ENCODE data around the gene AHI1. TPM values are rescaled to one million over a fixed set of nuclear protein-coding genes. Genes with fewer than 3 reads are reported as not detected.

Gene AHI1
- total and polyA plus RNA-seq, 8 donors = 10.6 to 24.8 (median 16.5) TPM

DNA sequence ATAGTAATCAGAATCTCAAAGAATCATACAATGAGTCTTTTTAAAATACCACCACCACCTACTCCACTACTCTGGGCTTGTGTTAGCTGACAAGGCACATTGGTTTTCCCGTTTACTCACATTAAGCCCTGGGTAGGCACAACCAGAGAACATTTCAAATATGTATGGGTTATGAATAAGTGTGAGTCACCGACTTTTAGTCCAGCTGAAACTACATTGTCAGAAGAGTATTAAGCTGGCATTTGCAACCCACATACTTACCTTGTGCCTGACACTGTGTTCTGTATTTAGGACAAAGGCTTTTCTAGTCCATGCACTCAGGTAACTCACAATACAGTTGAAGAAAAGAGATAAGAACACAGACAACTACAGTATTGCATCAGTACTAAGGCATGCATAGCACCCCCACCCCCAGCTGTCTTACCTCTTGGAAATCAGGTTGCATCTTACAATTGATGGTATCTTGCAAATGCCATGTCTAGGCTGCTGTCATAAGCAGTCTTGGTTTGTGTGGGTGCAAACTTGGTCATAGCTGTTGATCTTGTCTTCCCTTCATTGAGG is 40.3 kb upstream of the AHI1 start:
- Histone ChIP-seq H3K36me3 (no peaks in the 10 kb centered on the region), H3K9me3 (no peaks in the 10 kb centered on the region), H3K4me3 (no peak overlapping the region), H3K27ac (no peak overlapping the region), H3K4me1 (peaks cover 0 to 6% (median 0%) of the 10 kb centered on the region in 3 donors), H3K27me3 (no peaks in the 10 kb centered on the region)
- TF ChIP-seq, protein P1, sequence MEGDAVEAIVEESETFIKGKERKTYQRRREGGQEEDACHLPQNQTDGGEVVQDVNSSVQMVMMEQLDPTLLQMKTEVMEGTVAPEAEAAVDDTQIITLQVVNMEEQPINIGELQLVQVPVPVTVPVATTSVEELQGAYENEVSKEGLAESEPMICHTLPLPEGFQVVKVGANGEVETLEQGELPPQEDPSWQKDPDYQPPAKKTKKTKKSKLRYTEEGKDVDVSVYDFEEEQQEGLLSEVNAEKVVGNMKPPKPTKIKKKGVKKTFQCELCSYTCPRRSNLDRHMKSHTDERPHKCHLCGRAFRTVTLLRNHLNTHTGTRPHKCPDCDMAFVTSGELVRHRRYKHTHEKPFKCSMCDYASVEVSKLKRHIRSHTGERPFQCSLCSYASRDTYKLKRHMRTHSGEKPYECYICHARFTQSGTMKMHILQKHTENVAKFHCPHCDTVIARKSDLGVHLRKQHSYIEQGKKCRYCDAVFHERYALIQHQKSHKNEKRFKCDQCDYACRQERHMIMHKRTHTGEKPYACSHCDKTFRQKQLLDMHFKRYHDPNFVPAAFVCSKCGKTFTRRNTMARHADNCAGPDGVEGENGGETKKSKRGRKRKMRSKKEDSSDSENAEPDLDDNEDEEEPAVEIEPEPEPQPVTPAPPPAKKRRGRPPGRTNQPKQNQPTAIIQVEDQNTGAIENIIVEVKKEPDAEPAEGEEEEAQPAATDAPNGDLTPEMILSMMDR (IDR thresholded peaks at IDR 0.05) = no peak
- ATAC-seq (no peak), FAIRE-seq (no peak), DNase-seq (no peak)
- intact Hi-C loops (cut with DNase I) = loop anchor here in 2 of 3 donors (10.0 kb wide), 3 partner anchors 377 to 697 kb away; no protein-coding TSS in a partner anchor
- 73 to 75% methylated on average over 2 of the region's 2 CpGs for WGBS, 2 donors

DNA sequence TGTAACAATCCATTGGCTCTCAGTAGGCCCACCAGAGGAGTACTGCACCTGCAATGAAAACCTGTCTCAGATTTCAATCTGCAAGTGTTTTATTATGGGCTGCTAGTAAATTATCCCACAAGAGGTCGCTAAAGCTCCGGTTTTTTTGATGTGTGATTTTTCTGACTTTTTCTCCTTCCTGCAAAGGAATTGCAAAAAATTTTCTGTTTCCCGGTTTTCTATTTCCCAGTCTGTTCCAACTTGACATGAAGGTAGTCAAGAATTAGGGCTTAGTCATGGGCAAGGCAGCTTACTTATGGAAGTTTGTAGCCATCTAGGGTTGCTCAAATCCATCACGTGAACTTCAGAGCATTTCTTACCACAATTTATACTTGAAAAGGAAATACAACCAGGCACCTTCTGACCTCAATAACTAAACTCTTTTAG is 38.5 kb upstream of the AHI1 start:
- Histone ChIP-seq H3K4me3 (no peak overlapping the region), H3K9me3 (no peaks in the 10 kb centered on the region), H3K36me3 (no peaks in the 10 kb centered on the region), H3K27me3 (no peaks in the 10 kb centered on the region), H3K4me1 (peaks cover 0 to 6% (median 0%) of the 10 kb centered on the region in 3 donors), H3K27ac (no peak overlapping the region)
- TF ChIP-seq, protein P1 (IDR thresholded peaks at IDR 0.05) = peak; percentile 34 to 57 (median 45)
- peak in 1 of 6 donors; percentile 17 for DNase-seq
- ATAC-seq = peak; percentile 55 to 65 (median 60)
- intact Hi-C loops (cut with DNase I) = loop anchor here in 2 of 3 donors (10.0 kb wide), 3 partner anchors 379 to 699 kb away; no protein-coding TSS in a partner anchor
- 14 to 15% methylated on average over 4 of the region's 4 CpGs for WGBS, 2 donors
- no peak for FAIRE-seq

DNA sequence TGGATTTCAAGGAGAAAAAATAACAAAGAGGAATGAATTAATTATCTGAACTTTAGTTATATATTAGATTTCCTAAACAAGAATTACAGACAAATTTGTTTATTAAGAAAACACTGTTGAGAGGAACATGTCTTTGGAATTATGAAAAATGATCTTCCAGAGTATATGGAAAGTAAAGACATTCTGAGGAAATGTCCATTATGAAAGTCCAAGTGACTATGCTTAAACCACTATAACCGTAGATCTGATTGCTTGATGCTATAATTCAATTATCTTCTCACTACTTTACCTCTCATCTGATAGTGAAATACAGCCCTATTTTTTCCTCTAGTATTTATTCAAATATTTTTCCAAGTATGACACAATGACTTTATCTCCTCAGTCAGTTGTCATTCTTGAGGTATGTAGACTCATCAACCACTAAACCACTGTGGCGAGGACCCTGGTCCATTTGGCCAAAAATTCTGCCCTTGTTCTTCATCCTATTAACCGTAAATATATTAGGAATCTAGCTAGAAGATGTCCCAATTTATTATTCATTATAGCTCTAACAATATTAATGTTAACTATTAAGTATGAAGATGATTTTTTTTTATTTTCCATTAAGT is 37.3 kb upstream of the AHI1 start:
- intact Hi-C loops (cut with DNase I) = loop anchor here (5.0 to 10.0 kb wide), 4 partner anchors 380 to 700 kb away; no protein-coding TSS in a partner anchor
- no peak overlapping the region for H3K27ac ChIP-seq
- no peak for FAIRE-seq

DNA sequence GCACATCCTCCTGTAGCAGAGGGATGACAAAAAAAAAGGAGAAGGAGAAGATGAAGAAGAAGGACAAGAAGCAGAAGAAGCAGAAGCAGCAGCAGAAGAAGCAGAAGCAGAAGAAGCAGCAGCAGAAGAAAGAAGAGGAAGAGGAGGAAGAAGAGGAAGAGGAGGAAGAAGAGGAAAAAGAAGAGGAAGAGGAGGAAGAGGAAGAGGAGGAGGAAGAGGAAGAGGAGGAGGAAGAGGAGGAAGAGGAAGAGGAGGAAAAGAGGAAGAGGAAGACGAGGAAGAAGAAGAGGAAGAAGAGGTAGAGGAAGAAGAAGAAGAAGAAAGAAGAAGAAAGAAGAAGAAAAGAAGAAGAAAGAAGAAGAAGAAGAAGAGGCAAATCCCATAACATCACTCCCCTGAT is 35.0 kb upstream of the AHI1 start:
- intact Hi-C loops (cut with DNase I) = loop anchor here (5.0 to 10.0 kb wide), 4 partner anchors 382 to 702 kb away; no protein-coding TSS in a partner anchor
- no peak for DNase-seq
- no peak for ATAC-seq
- 78 to 86% methylated on average over 1 of the region's 1 CpG for WGBS, 2 donors
- H3K4me3 ChIP-seq = no peak overlapping the region
- FAIRE-seq = no peak
- no peaks in the 10 kb centered on the region for H3K27me3 ChIP-seq
- peaks cover 0 to 6% (median 3%) of the 10 kb centered on the region in 3 donors for H3K4me1 ChIP-seq
- H3K9me3 ChIP-seq = no peaks in the 10 kb centered on the region
- H3K27ac ChIP-seq = no peak overlapping the region
- no peaks in the 10 kb centered on the region for H3K36me3 ChIP-seq
- TF ChIP-seq, protein P1 (IDR thresholded peaks at IDR 0.05) = no peak

More for the DNA sequence above, 37.3 kb upstream of the AHI1 start:
- no peaks in the 10 kb centered on the region for H3K36me3 ChIP-seq
- no peak for ATAC-seq
- WGBS, 2 donors = 79 to 84% methylated on average over 3 of the region's 3 CpGs
- H3K27me3 ChIP-seq = no peaks in the 10 kb centered on the region
- no peak overlapping the region for H3K4me3 ChIP-seq
- TF ChIP-seq, protein P1 (IDR thresholded peaks at IDR 0.05) = no peak
- DNase-seq = no peak
- peaks cover 0 to 6% (median 0%) of the 10 kb centered on the region in 3 donors for H3K4me1 ChIP-seq
- H3K9me3 ChIP-seq = no peaks in the 10 kb centered on the region
